Kidney epithelial cell (primary cell): Measurements from ENCODE around the gene ZNF423. TPM values are rescaled to one million over a fixed set of nuclear protein-coding genes. Genes with fewer than 3 reads are reported as not detected.

ENCODE experiments used
- DNase-seq: peaks from one replicate; pipeline ENCODE4 v3.0.0-alpha.2; 2010; ENCODE audit warnings: low read depth
- H3K27me3 ChIP-seq: 2 replicates; pipeline ENCODE4 v1.6.0; 2011; ENCODE audit warnings: low read length; ENCODE audit not compliant: control insufficient read depth, insufficient read depth
- H3K36me3 ChIP-seq: 2 replicates; pipeline ENCODE4 v1.5.1; 2011; ENCODE audit warnings: low read length; ENCODE audit not compliant: control insufficient read depth, insufficient read depth
- H3K4me3 ChIP-seq: 2 replicates; pipeline ENCODE4 v1.5.1; 2011; ENCODE audit warnings: low read depth, mild to moderate bottlenecking, control low read depth, low read length
- CTCF ChIP-seq: IDR thresholded peaks from 2 replicates; pipeline ENCODE4 v1.5.1; 2011; ENCODE audit warnings: mild to moderate bottlenecking, moderate library complexity, low read length, control low read depth, inconsistent platforms; ENCODE audit not compliant: insufficient read depth, poor library complexity, severe bottlenecking
- total RNA-seq: library from RNA; depleted of rRNA; stranded (reverse); fragments of >200 nt; gene quantifications from 2 replicates; pipeline ENCODE4 v1.2.3, GENCODE V29; 2015

ZNF423 gene
- total RNA-seq, 1 donor from 2014 or later: 3.6 TPM

GRCh38 chr16:49854188-49854795, 1.6 kb downstream of the ZNF423 start:
- TF ChIP-seq CTCF: no peak
- Histone ChIP-seq H3K36me3 (no peaks in the 10 kb centered on the region), H3K27me3 (peaks cover 38% of the 10 kb centered on the region), H3K4me3 (peak overlapping the region; percentile 53)
- DNase-seq: no peak

- no peaks in the 10 kb centered on the region for H3K36me3 ChIP-seq
- peaks cover 20% of the 10 kb centered on the region for H3K27me3 ChIP-seq
- no peak overlapping the region for H3K4me3 ChIP-seq
- DNase-seq: no peak
- no peak for TF ChIP-seq CTCF
These were observed 3.6 kb downstream of the ZNF423 start for GRCh38 chr16:49852279-49852678.

GRCh38 chr16:49851468-49851787, 4.5 kb downstream of the ZNF423 start:
- no peak for DNase-seq
- Histone ChIP-seq H3K4me3 (no peak overlapping the region), H3K36me3 (no peaks in the 10 kb centered on the region), H3K27me3 (peaks cover 19% of the 10 kb centered on the region)
- TF ChIP-seq CTCF: no peak

- TF ChIP-seq CTCF: no peak
- H3K36me3 ChIP-seq: no peaks in the 10 kb centered on the region
- no peak for DNase-seq
- H3K4me3 ChIP-seq: no peak overlapping the region
- peaks cover 19% of the 10 kb centered on the region for H3K27me3 ChIP-seq
These were observed 5.1 kb downstream of the ZNF423 start for GRCh38 chr16:49850558-49851467.

- H3K4me3 ChIP-seq: no peak overlapping the region
- no peak for DNase-seq
- no peaks in the 10 kb centered on the region for H3K36me3 ChIP-seq
- TF ChIP-seq CTCF: no peak
- H3K27me3 ChIP-seq: peaks cover 18% of the 10 kb centered on the region
These were observed 6.2 kb downstream of the ZNF423 start for GRCh38 chr16:49849754-49850108.
